H1 (cell line): ENCODE measurements around the gene RAD50. TPM values are rescaled to one million over a fixed set of nuclear protein-coding genes. Genes with fewer than 3 reads are reported as not detected.

ENCODE experiments used
- CTCF ChIA-PET: fragments of 300-600 bp; sonication (Branson Sonifier 250); formaldehyde crosslinking; loops from one replicate; lab custom pipeline; 2021; ENCODE audit not compliant: partially characterized antibody; lab: Charles Lee
- POLR2A ChIA-PET: fragments of 300-600 bp; sonication (Branson Sonifier 250); formaldehyde crosslinking; loops from one replicate; lab custom pipeline; 2021; ENCODE audit warnings: inconsistent platforms; ENCODE audit not compliant: partially characterized antibody; lab: Charles Lee
- DNase-seq, 2 experiments: peaks; one replicate each; pipeline versions ENCODE4 v3.0.0 to v3.0.0-alpha.2; 2010 to 2022; ENCODE audit warnings: low spot score in 2 of 2, low read depth in 1 of 2, mixed read lengths in 1 of 2
- FAIRE-seq: peaks from 2 replicates; lab custom pipeline; 2011; peaks lifted over from hg19 to GRCh38; lab: Jason Lieb, UNC
- H2AFZ ChIP-seq: 2 replicates; pipeline ENCODE4 v1.8.1; 2012; ENCODE audit warnings: low read length, inconsistent platforms
- H2AK5ac ChIP-seq: 2 replicates; pipeline ENCODE4 v1.6.1; 2013; ENCODE audit warnings: low read depth, low read length
- H2BK120ac ChIP-seq: replicated peaks from 2 replicates; pipeline ENCODE3; 2013; ENCODE audit warnings: low read depth, low read length, inconsistent platforms
- H2BK12ac ChIP-seq: 2 replicates; pipeline ENCODE4 v1.6.1; 2013; ENCODE audit warnings: low read depth, low read length
- H2BK15ac ChIP-seq: 2 replicates; pipeline ENCODE4 v1.6.1; 2013; ENCODE audit warnings: low read length
- H2BK20ac ChIP-seq: 2 replicates; pipeline ENCODE4 v1.6.1; 2013; ENCODE audit warnings: low read length
- H2BK5ac ChIP-seq: 2 replicates; pipeline ENCODE4 v1.6.1; 2013; ENCODE audit warnings: low read depth, low read length
- H3K14ac ChIP-seq: 2 replicates; pipeline ENCODE4 v1.6.1; 2013; ENCODE audit warnings: inconsistent platforms; ENCODE audit not compliant: insufficient read length
- H3K18ac ChIP-seq: 2 replicates; pipeline ENCODE4 v1.6.1; 2013; ENCODE audit warnings: low read length; ENCODE audit errors: extremely low read depth
- H3K23ac ChIP-seq: 2 replicates; pipeline ENCODE4 v1.6.1; 2013; ENCODE audit warnings: inconsistent platforms; ENCODE audit not compliant: insufficient read length
- H3K23me2 ChIP-seq: 2 replicates; pipeline ENCODE4 v1.6.1; 2013; ENCODE audit warnings: low read depth, low read length
- H3K27ac ChIP-seq: 2 replicates; pipeline ENCODE4 v1.6.1; 2011; ENCODE audit warnings: low read depth, low read length, inconsistent platforms
- H3K27me3 ChIP-seq, 4 experiments: replicated peaks in 1 of 4; 1 replicate in 1 of 4; 2 replicates in 3 of 4; pipeline versions ENCODE4 v1.6.1 to v1.8.1; 2011 to 2013; ENCODE audit warnings: low read length in 3 of 4, mild to moderate bottlenecking in 3 of 4, inconsistent platforms in 2 of 4, mixed read lengths in 2 of 4, moderate library complexity in 1 of 4; ENCODE audit not compliant: control insufficient read depth in 3 of 4, insufficient read depth in 3 of 4; ENCODE audit errors: extremely low read depth in 1 of 4
- H3K36me3 ChIP-seq, 4 experiments: 2 replicates each; pipeline versions ENCODE4 v1.6.1 to v1.8.1; 2011 to 2013; ENCODE audit warnings: mild to moderate bottlenecking in 4 of 4, low read length in 3 of 4, moderate library complexity in 2 of 4, control low read depth in 1 of 4, inconsistent platforms in 1 of 4; ENCODE audit not compliant: insufficient read depth in 4 of 4, control insufficient read depth in 2 of 4
- H3K4ac ChIP-seq: replicated peaks from 2 replicates; pipeline ENCODE3; 2013; ENCODE audit warnings: low read length, low read depth, mixed read lengths, inconsistent platforms; ENCODE audit not compliant: insufficient read length
- H3K4me1 ChIP-seq, 4 experiments: replicated peaks in 1 of 4; 1 replicate in 1 of 4; 2 replicates in 3 of 4; pipeline versions ENCODE4 v1.6.1 to v1.8.1; 2011 to 2013; ENCODE audit warnings: low read length in 3 of 4, inconsistent platforms in 2 of 4, mixed read lengths in 1 of 4; ENCODE audit not compliant: insufficient read depth in 4 of 4, control insufficient read depth in 3 of 4
- H3K4me2 ChIP-seq, 2 experiments: 2 replicates each; pipeline versions ENCODE4 v1.6.1 to v1.8.1; 2011 to 2013; ENCODE audit warnings: low read depth in 2 of 2, low read length in 2 of 2, control low read depth in 1 of 2, inconsistent platforms in 1 of 2, mild to moderate bottlenecking in 1 of 2; ENCODE audit not compliant: insufficient read depth in 1 of 2
- H3K4me3 ChIP-seq, 4 experiments: fragments of 200-600, 300-600 bp in 1 of 4; sonication (generic), shearing (Covaris generic), sonication (Bioruptor Twin) in 1 of 4; 2 replicates each; pipeline versions ENCODE4 v1.5.1 to v1.8.1; 2011 to 2016; ENCODE audit warnings: low read length in 4 of 4, low read depth in 3 of 4, control low read depth in 2 of 4, inconsistent platforms in 2 of 4, mild to moderate bottlenecking in 2 of 4, mixed read lengths in 1 of 4, moderate library complexity in 1 of 4; ENCODE audit not compliant: insufficient read depth in 2 of 4; ENCODE audit errors: extremely low read depth in 1 of 4
- H3K56ac ChIP-seq: replicated peaks from 2 replicates; pipeline ENCODE3; 2013; ENCODE audit warnings: low read depth, mild to moderate bottlenecking, mixed read lengths, low read length, inconsistent platforms; ENCODE audit not compliant: insufficient read length
- H3K79me1 ChIP-seq: 2 replicates; pipeline ENCODE4 v1.6.1; 2013; ENCODE audit warnings: low read depth, low read length, control low read depth
- H3K79me2 ChIP-seq, 2 experiments: 2 replicates each; pipeline versions ENCODE4 v1.6.1 to v1.8.1; 2012 to 2013; ENCODE audit warnings: low read length in 2 of 2, mild to moderate bottlenecking in 2 of 2, inconsistent platforms in 1 of 2; ENCODE audit not compliant: insufficient read depth in 2 of 2, control insufficient read depth in 1 of 2
- H3K9ac ChIP-seq, 4 experiments: replicated peaks in 1 of 4; 1 replicate in 1 of 4; 2 replicates in 3 of 4; pipeline versions ENCODE4 v1.6.1 to v1.8.1; 2011 to 2013; ENCODE audit warnings: low read depth in 3 of 4, low read length in 3 of 4, control low read depth in 2 of 4, mild to moderate bottlenecking in 2 of 4, moderate library complexity in 2 of 4, inconsistent platforms in 1 of 4; ENCODE audit errors: extremely low read depth in 1 of 4
- H3K9me3 ChIP-seq, 2 experiments: 2 replicates each; pipeline versions ENCODE4 v1.6.1 to v1.8.1; 2012 to 2013; ENCODE audit warnings: mild to moderate bottlenecking in 2 of 2, moderate library complexity in 2 of 2, control low read depth in 1 of 2, inconsistent platforms in 1 of 2, low read depth in 1 of 2, low read length in 1 of 2, mixed read lengths in 1 of 2; ENCODE audit not compliant: insufficient read depth in 2 of 2
- H4K20me1 ChIP-seq, 2 experiments: replicated peaks in 1 of 2; 2 replicates each; pipeline versions ENCODE3 to v1.8.1; 2011 to 2013; ENCODE audit warnings: inconsistent platforms in 2 of 2, low read length in 2 of 2, mild to moderate bottlenecking in 1 of 2; ENCODE audit not compliant: insufficient read depth in 2 of 2, control insufficient read depth in 1 of 2
- H4K5ac ChIP-seq: 2 replicates; pipeline ENCODE4 v1.6.1; 2013; ENCODE audit warnings: low read length, low read depth, mixed read lengths, inconsistent platforms; ENCODE audit not compliant: insufficient read length
- H4K8ac ChIP-seq: 2 replicates; pipeline ENCODE4 v1.8.0; 2013; ENCODE audit warnings: mild to moderate bottlenecking, moderate library complexity, low read length, inconsistent platforms; ENCODE audit not compliant: insufficient read depth; ENCODE audit errors: extremely low read depth
- H4K91ac ChIP-seq: replicated peaks from 2 replicates; pipeline ENCODE3; 2013; ENCODE audit warnings: low read length, mixed read lengths, inconsistent platforms; ENCODE audit not compliant: insufficient read length
- BACH1 ChIP-seq: IDR thresholded peaks from 2 replicates; pipeline ENCODE4 v1.6.1; 2012; ENCODE audit warnings: low read length, improper control_type of control experiment
- EP300 ChIP-seq, 2 experiments: IDR thresholded peaks; 1 replicate in 1 of 2; 2 replicates in 1 of 2; pipeline ENCODE4 v1.6.1; 2011 to 2012; ENCODE audit warnings: low read depth in 2 of 2, low read length in 2 of 2, mild to moderate bottlenecking in 2 of 2, borderline replicate concordance in 1 of 2, inconsistent platforms in 1 of 2, moderate library complexity in 1 of 2
- EZH2 ChIP-seq: fragments of 200-600 bp; sonication (generic); IDR thresholded peaks from 2 replicates; pipeline ENCODE4 v1.7.1; 2012; ENCODE audit warnings: low read depth, mild to moderate bottlenecking, moderate library complexity, low read length, inconsistent platforms; ENCODE audit not compliant: severe bottlenecking
- HDAC6 ChIP-seq: IDR thresholded peaks from one replicate; pipeline ENCODE4 v1.7.1; 2012; ENCODE audit warnings: low read depth, mild to moderate bottlenecking, inconsistent platforms, low read length, moderate library complexity
- JUN ChIP-seq: IDR thresholded peaks from 2 replicates; pipeline ENCODE4 v1.6.1; 2011; ENCODE audit warnings: low read depth, mild to moderate bottlenecking, improper control_type of control experiment, low read length
- MAFK ChIP-seq: IDR thresholded peaks from 2 replicates; pipeline ENCODE4 v1.6.1; 2012; ENCODE audit warnings: low read depth, mild to moderate bottlenecking, improper control_type of control experiment, low read length
- NRF1 ChIP-seq: IDR thresholded peaks from 2 replicates; pipeline ENCODE4 v1.6.1; 2011; ENCODE audit warnings: mild to moderate bottlenecking, low read depth, low read length, improper control_type of control experiment
- RAD21 ChIP-seq, 2 experiments: IDR thresholded peaks in 1 of 2; conservative IDR thresholded peaks in 1 of 2; 2 replicates each; pipeline ENCODE4 v1.6.1; 2011; ENCODE audit warnings: low read depth in 2 of 2, low read length in 2 of 2, improper control_type of control experiment in 1 of 2, inconsistent platforms in 1 of 2, mild to moderate bottlenecking in 1 of 2, moderate library complexity in 1 of 2
- RFX5 ChIP-seq: IDR thresholded peaks from 2 replicates; pipeline ENCODE4 v1.6.1; 2011; ENCODE audit warnings: low read depth, low read length, improper control_type of control experiment, borderline replicate concordance
- SP4 ChIP-seq: IDR thresholded peaks from 2 replicates; pipeline ENCODE4 v1.6.1; 2012; ENCODE audit warnings: low read length, inconsistent platforms
- TBP ChIP-seq: IDR thresholded peaks from 2 replicates; pipeline ENCODE4 v1.6.1; 2011; ENCODE audit warnings: low read depth, low read length, improper control_type of control experiment
- ZNF274 ChIP-seq: IDR thresholded peaks from 2 replicates; pipeline ENCODE4 v1.7.0; 2012; ENCODE audit warnings: low read length, borderline replicate concordance; ENCODE audit errors: extremely low read depth
- WGBS, 2 experiments: shearing (Covaris generic) in 1 of 2; methylation state at CpG; one replicate each; pipeline versions ENCODE4 v1.1.6 to v1.1.7; 2013 to 2015; ENCODE audit warnings: low lambda C conversion rate in 2 of 2, mixed read lengths in 2 of 2, inconsistent platforms in 1 of 2, low coverage in 1 of 2, missing lambda C conversion rate in 1 of 2; ENCODE audit not compliant: insufficient replicate concordance in 2 of 2, insufficient coverage in 1 of 2, insufficient read length in 1 of 2; ENCODE audit errors: extremely low coverage in 1 of 2, missing lambda C conversion rate in 1 of 2; 5-methylcytosine and 5-hydroxymethylcytosine counted together
- polyA plus RNA-seq, 7 experiments: library from polyadenylated mRNA; depleted of rRNA in 3 of 7; stranded (reverse) in 5 of 7; unstranded in 2 of 7; fragments of >200 nt in 5 of 7; fragments of 200-250 nt in 2 of 7; gene quantifications; 1 replicate in 5 of 7; 2 replicates in 1 of 7; 4 replicates in 1 of 7; pipeline versions ENCODE4 v1.2.1 to v1.2.3, GENCODE V29; 2011 to 2013; ENCODE audit warnings: missing spikeins in 2 of 7, mixed read lengths in 2 of 7
- total RNA-seq: library from RNA; stranded (reverse); fragmentation: NEBNext Ultra II Directional; extraction: Animal tissue kit (Norgen Biotek cat#: 25700); gene quantifications from 2 replicates; pipeline ENCODE4 v1.2.1, GENCODE V29; 2021
- TF ChIP-seq, protein P1 (sequence below): IDR thresholded peaks from 2 replicates; pipeline ENCODE4 v1.6.1; 2012; ENCODE audit warnings: inconsistent platforms
- TF ChIP-seq, protein P2 (sequence below): IDR thresholded peaks from 2 replicates; pipeline ENCODE4 v1.6.1; 2011; ENCODE audit warnings: low read depth, mild to moderate bottlenecking, low read length; ENCODE audit not compliant: insufficient read depth

Gene RAD50
- total and polyA plus RNA-seq, 2 of the 8 experiments (the other 6 are each of a cell fraction or from before 2014, with no cell fraction given), result 10.1 to 39.4 TPM

DNA sequence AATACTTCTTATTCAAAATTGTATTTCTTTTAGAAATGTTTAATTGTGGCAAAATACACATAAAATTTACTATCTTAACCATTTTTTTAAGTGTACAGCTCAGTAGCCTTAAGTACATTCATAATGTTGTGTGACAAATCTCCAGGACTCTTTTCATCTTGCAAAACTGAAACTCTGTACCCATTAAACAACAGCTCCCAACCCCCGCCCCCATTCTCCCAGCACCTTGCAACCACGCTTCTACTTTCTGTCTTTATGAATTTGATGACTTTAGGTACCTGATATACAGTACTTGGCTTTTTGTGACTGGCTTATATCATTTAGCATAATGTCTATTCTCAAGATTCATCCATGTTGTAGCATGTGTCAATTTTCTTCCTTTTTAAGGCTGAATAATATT is 10.7 kb upstream of the RAD50 start:
- H3K23me2 ChIP-seq, result no peaks in the 10 kb centered on the region
- no peak overlapping the region for H2AFZ ChIP-seq
- no peak overlapping the region for H3K56ac ChIP-seq
- H2BK5ac ChIP-seq, result no peak overlapping the region
- no peak overlapping the region for H4K5ac ChIP-seq
- no peak for DNase-seq
- H3K4me3 ChIP-seq, result no peak overlapping the region
- H3K14ac ChIP-seq, result no peak overlapping the region
- H3K23ac ChIP-seq, result no peak overlapping the region
- ChIA-PET POLR2A (no interaction called here), CTCF (interaction anchor here (0.6 to 3.6 kb wide), 3 partner anchors 19 to 267 kb away, joined by 3 to 27 read pairs (median 3); no protein-coding TSS in a partner anchor)
- H4K20me1 ChIP-seq, result no peaks in the 10 kb centered on the region
- H3K18ac ChIP-seq, result no peak overlapping the region
- no peak overlapping the region for H3K4ac ChIP-seq
- no peaks in the 10 kb centered on the region for H3K79me1 ChIP-seq
- H2BK12ac ChIP-seq, result no peak overlapping the region
- no peaks in the 10 kb centered on the region for H3K4me1 ChIP-seq
- H2AK5ac ChIP-seq, result no peak overlapping the region
- H4K8ac ChIP-seq, result no peak overlapping the region
- no peak overlapping the region for H4K91ac ChIP-seq
- FAIRE-seq, result no peak
- no peak overlapping the region for H2BK120ac ChIP-seq
- no peaks in the 10 kb centered on the region for H3K79me2 ChIP-seq
- H3K27me3 ChIP-seq, result no peaks in the 10 kb centered on the region; a peak in 1 of 7 replicates
- 93% methylated on average over 2 of the region's 2 CpGs; no CpG with 5 or more reads in 1 of the 2 experiments for WGBS, 2 experiments
- no peak overlapping the region for H2BK20ac ChIP-seq
- no peaks in the 10 kb centered on the region for H3K9me3 ChIP-seq
- no peak overlapping the region for H3K9ac ChIP-seq
- H3K27ac ChIP-seq, result no peak overlapping the region
- H2BK15ac ChIP-seq, result no peak overlapping the region
- no peak overlapping the region for H3K4me2 ChIP-seq
- no peaks in the 10 kb centered on the region for H3K36me3 ChIP-seq
- no peak for TF ChIP-seq NRF1
- no peak for TF ChIP-seq MAFK
- no peak for TF ChIP-seq JUN
- no peak for TF ChIP-seq EP300 (IDR thresholded peaks at IDR 0.05; ENCODE audit: borderline replicate concordance in 1 of 2, low read depth in 2 of 2, low read length in 2 of 2)
- TF ChIP-seq, protein P1, sequence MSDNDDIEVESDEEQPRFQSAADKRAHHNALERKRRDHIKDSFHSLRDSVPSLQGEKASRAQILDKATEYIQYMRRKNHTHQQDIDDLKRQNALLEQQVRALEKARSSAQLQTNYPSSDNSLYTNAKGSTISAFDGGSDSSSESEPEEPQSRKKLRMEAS, result no peak
- TF ChIP-seq SP4, result no peak
- TF ChIP-seq EZH2, result no peak
- TF ChIP-seq HDAC6, result no peak
- TF ChIP-seq, protein P2, sequence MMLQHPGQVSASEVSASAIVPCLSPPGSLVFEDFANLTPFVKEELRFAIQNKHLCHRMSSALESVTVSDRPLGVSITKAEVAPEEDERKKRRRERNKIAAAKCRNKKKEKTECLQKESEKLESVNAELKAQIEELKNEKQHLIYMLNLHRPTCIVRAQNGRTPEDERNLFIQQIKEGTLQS, result no peak
- no peak for TF ChIP-seq BACH1
- no peak for TF ChIP-seq RFX5
- no peak for TF ChIP-seq ZNF274
- TF ChIP-seq RAD21 (IDR thresholded peaks at IDR 0.05 in 1 of 2, conservative IDR thresholded peaks at IDR 0.05 in 1 of 2; ENCODE audit: low read depth in 2 of 2, low read length in 2 of 2), result no peak
- TF ChIP-seq TBP, result no peak
